GM06990 (cell line): Measurements from ENCODE around the gene OR6C65.
"Not testable (repeated sequence)": the region's sequence is repeated elsewhere in the genome, so short reads cannot be mapped to it uniquely, and the experiment has no call there.

Experiments
- DNase-seq: peaks from one replicate; pipeline ENCODE4 v3.0.0-alpha.2; 2011; ENCODE audit not compliant: insufficient read length; ENCODE audit errors: extremely low read depth
- H3K27me3 ChIP-seq: replicated peaks from 2 replicates; pipeline ENCODE4 v1.6.0; 2011; ENCODE audit warnings: low read length; ENCODE audit not compliant: control insufficient read depth, insufficient read depth
- H3K36me3 ChIP-seq: 2 replicates; pipeline ENCODE4 v1.5.1; 2011; ENCODE audit warnings: low read length; ENCODE audit not compliant: control insufficient read depth, insufficient read depth
- H3K4me3 ChIP-seq: replicated peaks from 2 replicates; pipeline ENCODE4 v1.5.1; 2011; ENCODE audit warnings: low read depth, mild to moderate bottlenecking, control low read depth, low read length
- CTCF ChIP-seq: IDR thresholded peaks from 2 replicates; pipeline ENCODE4 v1.5.1; 2011; ENCODE audit warnings: low read length, control low read depth, mild to moderate bottlenecking, inconsistent platforms; ENCODE audit not compliant: insufficient read depth, poor library complexity, severe bottlenecking

The OR6C65 gene

GRCh38 chr12:55392032-55392795 is 8.1 kb upstream of the OR6C65 start:
- H3K27me3 ChIP-seq = no peaks in the 10 kb centered on the region
- no peak overlapping the region for H3K4me3 ChIP-seq
- no peak for DNase-seq
- no peaks in the 10 kb centered on the region for H3K36me3 ChIP-seq
- no peak for TF ChIP-seq CTCF

GRCh38 chr12:55396326-55396725 is 4.0 kb upstream of the OR6C65 start:
- Histone ChIP-seq H3K27me3 (no peaks in the 10 kb centered on the region; the same call in 1 of the 2 replicates), H3K36me3 (no peaks in the 10 kb centered on the region), H3K4me3 (no peak overlapping the region)
- no peak for TF ChIP-seq CTCF
- DNase-seq = no peak

- Histone ChIP-seq H3K4me3 (no peak overlapping the region), H3K27me3 (no peaks in the 10 kb centered on the region), H3K36me3 (no peaks in the 10 kb centered on the region)
- TF ChIP-seq CTCF = no peak
- no peak for DNase-seq
These were observed 7.5 kb downstream of the OR6C65 start for GRCh38 chr12:55407866-55408265.

- not testable (repeated sequence) for H3K4me3 ChIP-seq, H3K27me3 ChIP-seq, DNase-seq, H3K36me3 ChIP-seq
These were observed 8.8 kb downstream of the OR6C65 start for GRCh38 chr12:55409133-55409532.

GRCh38 chr12:55412138-55412537 is 11.8 kb downstream of the OR6C65 start:
- H3K36me3 ChIP-seq, DNase-seq, H3K4me3 ChIP-seq, H3K27me3 ChIP-seq: not testable (repeated sequence)

- H3K36me3 ChIP-seq, H3K4me3 ChIP-seq, DNase-seq, H3K27me3 ChIP-seq: not testable (repeated sequence)
These were observed 13.4 kb downstream of the OR6C65 start for GRCh38 chr12:55413498-55414388.

- DNase-seq, H3K36me3 ChIP-seq, H3K4me3 ChIP-seq: not testable (repeated sequence)
These were observed 14.1 kb downstream of the OR6C65 start for GRCh38 chr12:55414396-55414823.

GRCh38 chr12:55414889-55415288 is 14.6 kb downstream of the OR6C65 start:
- H3K27me3 ChIP-seq, H3K36me3 ChIP-seq, DNase-seq, H3K4me3 ChIP-seq: not testable (repeated sequence)

More at GRCh38 chr12:55414396-55414823, 14.1 kb downstream of the OR6C65 start:
- not testable (repeated sequence) for H3K27me3 ChIP-seq
